ENCODE results near the gene HIVEP2.

The HIVEP2 gene

GRCh38 chr6:142845143-142845571 lies 99.8 kb downstream of the HIVEP2 start:
- DNase-seq (ENCODE audit: low read depth), result no peak
- H3K4me3 ChIP-seq (ENCODE audit: control insufficient read depth, low read depth, low read length), result no peak overlapping the region
- TF ChIP-seq CTCF (IDR thresholded peaks at IDR 0.05; ENCODE audit: control insufficient read depth, insufficient read depth, low read depth, low read length, missing control alignments), result no peak

DNA sequence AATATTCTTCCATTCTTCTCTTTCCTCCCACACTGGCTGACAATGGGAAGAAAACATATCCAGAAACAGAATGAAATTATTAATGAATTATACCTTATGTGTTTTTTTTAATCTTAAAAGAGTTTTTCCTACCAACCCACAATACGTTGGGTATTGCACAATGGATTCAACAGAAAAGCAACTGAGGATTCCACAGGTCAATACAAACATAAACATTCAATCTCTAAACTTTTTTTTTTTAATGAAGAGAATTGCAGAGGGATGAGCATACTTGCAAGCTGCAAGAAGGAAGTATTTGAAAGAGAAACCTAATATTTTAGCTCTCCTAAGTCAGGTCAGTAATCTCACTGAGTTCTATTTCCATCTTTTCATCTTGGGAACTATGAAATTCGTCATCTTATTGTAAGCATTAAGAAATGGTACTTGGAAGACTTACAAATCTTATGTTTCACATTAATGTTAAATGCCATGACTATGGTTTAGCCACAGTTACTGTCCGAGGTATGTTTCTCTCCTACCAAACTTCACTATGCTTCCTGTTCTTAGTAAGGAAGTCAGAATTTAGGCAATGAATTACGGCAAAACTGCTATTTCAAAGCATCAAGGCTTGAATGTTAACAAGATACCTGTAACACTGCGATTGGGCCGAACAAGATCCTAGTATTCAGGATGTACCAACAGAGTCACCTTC lies 100.8 kb downstream of the HIVEP2 start:
- no peak overlapping the region for H3K4me3 ChIP-seq (ENCODE audit: control insufficient read depth, low read depth, low read length)
- peak; percentile 33 for DNase-seq (ENCODE audit: low read depth)
- TF ChIP-seq CTCF (IDR thresholded peaks at IDR 0.05; ENCODE audit: control insufficient read depth, insufficient read depth, low read depth, low read length, missing control alignments), result no peak

- TF ChIP-seq CTCF (IDR thresholded peaks at IDR 0.05; ENCODE audit: control insufficient read depth, insufficient read depth, low read depth, low read length, missing control alignments), result no peak
- no peak overlapping the region for H3K4me3 ChIP-seq (ENCODE audit: control insufficient read depth, low read depth, low read length)
Measured at GRCh38 chr6:142843361-142843760, 101.6 kb downstream of the HIVEP2 start.

GRCh38 chr6:142842418-142843261 lies 102.3 kb downstream of the HIVEP2 start:
- DNase-seq (ENCODE audit: low read depth), result peak; percentile 13
- no peak overlapping the region for H3K4me3 ChIP-seq (ENCODE audit: control insufficient read depth, low read depth, low read length)
- no peak for TF ChIP-seq CTCF (IDR thresholded peaks at IDR 0.05; ENCODE audit: control insufficient read depth, insufficient read depth, low read depth, low read length, missing control alignments)

More at GRCh38 chr6:142843361-142843760, 101.6 kb downstream of the HIVEP2 start:
- DNase-seq (ENCODE audit: low read depth), result no peak

DNA sequence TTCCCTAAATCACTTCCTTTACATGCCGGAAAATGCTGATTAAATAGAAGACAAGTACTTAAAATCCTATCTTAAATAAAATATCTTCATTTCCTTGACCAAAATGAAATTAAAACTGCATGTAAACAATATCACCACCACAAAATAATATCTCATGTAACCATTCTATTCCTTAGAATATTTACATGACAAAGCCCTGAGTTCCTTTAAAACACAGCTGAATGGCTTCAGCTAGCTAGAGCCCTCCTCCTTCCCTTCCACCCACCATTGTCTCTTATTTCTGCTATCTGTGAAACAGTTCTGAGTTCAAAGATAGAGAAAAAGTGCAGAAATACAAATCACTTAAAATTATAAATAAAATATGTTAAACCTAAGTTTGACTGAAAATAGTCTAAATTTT lies 103.1 kb downstream of the HIVEP2 start:
- no peak overlapping the region for H3K4me3 ChIP-seq (ENCODE audit: control insufficient read depth, low read depth, low read length)
- DNase-seq (ENCODE audit: low read depth), result no peak
- no peak for TF ChIP-seq CTCF (IDR thresholded peaks at IDR 0.05; ENCODE audit: control insufficient read depth, insufficient read depth, low read depth, low read length, missing control alignments)

DNA sequence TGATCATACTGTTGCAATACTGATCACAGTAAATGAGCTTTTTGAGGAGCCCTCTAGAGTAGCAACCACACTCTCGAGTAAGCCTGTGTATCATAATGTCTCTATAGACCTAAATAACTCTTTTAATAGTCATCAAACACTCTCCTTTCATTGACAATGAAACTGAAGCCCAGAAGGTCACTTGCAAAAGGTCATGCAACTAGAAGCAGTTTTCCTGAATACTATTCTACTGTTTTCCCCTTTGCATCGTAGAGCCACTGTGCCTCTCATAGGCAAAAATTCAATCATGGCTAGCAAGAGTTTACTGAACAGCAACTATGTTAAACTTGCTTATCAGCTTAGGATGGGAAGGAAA lies 105.3 kb downstream of the HIVEP2 start:
- DNase-seq (ENCODE audit: low read depth), result no peak
- no peak for TF ChIP-seq CTCF (IDR thresholded peaks at IDR 0.05; ENCODE audit: control insufficient read depth, insufficient read depth, low read depth, low read length, missing control alignments)
- H3K4me3 ChIP-seq (ENCODE audit: control insufficient read depth, low read depth, low read length), result no peak overlapping the region

All from AG09309 (cell line).